ENCODE measurements around the gene ZC3H8. TPM values are rescaled to one million over a fixed set of nuclear protein-coding genes. Genes with fewer than 3 reads are reported as not detected.
"Not testable (repeated sequence)": the region's sequence is repeated elsewhere in the genome, so short reads cannot be mapped to it uniquely, and the experiment has no call there.

The ZC3H8 gene
- total and polyA plus RNA-seq, 8 donors: 3.9 to 117 (median 8.2) TPM

- TF ChIP-seq, protein P1, sequence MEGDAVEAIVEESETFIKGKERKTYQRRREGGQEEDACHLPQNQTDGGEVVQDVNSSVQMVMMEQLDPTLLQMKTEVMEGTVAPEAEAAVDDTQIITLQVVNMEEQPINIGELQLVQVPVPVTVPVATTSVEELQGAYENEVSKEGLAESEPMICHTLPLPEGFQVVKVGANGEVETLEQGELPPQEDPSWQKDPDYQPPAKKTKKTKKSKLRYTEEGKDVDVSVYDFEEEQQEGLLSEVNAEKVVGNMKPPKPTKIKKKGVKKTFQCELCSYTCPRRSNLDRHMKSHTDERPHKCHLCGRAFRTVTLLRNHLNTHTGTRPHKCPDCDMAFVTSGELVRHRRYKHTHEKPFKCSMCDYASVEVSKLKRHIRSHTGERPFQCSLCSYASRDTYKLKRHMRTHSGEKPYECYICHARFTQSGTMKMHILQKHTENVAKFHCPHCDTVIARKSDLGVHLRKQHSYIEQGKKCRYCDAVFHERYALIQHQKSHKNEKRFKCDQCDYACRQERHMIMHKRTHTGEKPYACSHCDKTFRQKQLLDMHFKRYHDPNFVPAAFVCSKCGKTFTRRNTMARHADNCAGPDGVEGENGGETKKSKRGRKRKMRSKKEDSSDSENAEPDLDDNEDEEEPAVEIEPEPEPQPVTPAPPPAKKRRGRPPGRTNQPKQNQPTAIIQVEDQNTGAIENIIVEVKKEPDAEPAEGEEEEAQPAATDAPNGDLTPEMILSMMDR (IDR thresholded peaks at IDR 0.05): no peak
- no peak for TF ChIP-seq EP300 (IDR thresholded peaks at IDR 0.05)
- no peak for TF ChIP-seq POLR2A (IDR thresholded peaks at IDR 0.05)
- no peak for TF ChIP-seq POLR2AphosphoS5 (IDR thresholded peaks at IDR 0.05)
- H3K9me3 ChIP-seq: no peaks in the 10 kb centered on the region
- intact Hi-C loops (cut with DNase I; ENCODE audit: low total_unique reads): no loop called here
- H3K4me3 ChIP-seq: no peak overlapping the region
- no peaks in the 10 kb centered on the region for H3K27me3 ChIP-seq
- H3K27ac ChIP-seq: no peak overlapping the region
- DNase-seq: no peak
- H3K36me3 ChIP-seq: no peaks in the 10 kb centered on the region
- peaks cover 0 to 6% (median 0%) of the 10 kb centered on the region in 4 donors for H3K4me1 ChIP-seq
- 82 to 89% (median 83%) methylated on average over 3 of the region's 3 CpGs for WGBS, 5 donors
These were observed 35.2 kb upstream of the ZC3H8 start for GRCh38 chr2:112290088-112290487.

DNA sequence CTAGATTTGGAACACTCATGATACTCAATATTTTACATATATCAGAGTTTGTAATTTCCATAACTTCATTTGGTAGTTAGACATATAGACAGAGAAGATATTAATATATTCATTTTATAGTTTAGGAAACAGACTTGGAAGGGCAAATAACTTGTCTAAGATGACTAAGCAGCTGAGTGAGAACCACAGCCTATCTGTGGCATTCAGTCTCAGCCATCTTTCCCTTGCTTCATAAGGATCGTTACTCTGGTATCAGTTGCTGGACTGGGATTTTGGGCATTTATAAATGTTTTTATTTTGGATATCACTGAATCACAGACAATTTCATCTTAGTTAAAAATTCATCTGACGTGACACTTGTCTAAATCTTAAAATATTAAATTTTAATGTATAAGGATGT lies 28.7 kb upstream of the ZC3H8 start:
- H3K27me3 ChIP-seq; H3K4me3 ChIP-seq; H3K9me3 ChIP-seq; intact Hi-C loops (cut with DNase I; ENCODE audit: low total_unique reads); DNase-seq; H3K27ac ChIP-seq; H3K36me3 ChIP-seq: not testable (repeated sequence)
- 71 to 93% (median 86%) methylated on average over 2 of the region's 2 CpGs for WGBS, 5 donors
- H3K4me1 ChIP-seq: peaks cover 0 to 25% (median 4%) of the 10 kb centered on the region in 4 donors

DNA sequence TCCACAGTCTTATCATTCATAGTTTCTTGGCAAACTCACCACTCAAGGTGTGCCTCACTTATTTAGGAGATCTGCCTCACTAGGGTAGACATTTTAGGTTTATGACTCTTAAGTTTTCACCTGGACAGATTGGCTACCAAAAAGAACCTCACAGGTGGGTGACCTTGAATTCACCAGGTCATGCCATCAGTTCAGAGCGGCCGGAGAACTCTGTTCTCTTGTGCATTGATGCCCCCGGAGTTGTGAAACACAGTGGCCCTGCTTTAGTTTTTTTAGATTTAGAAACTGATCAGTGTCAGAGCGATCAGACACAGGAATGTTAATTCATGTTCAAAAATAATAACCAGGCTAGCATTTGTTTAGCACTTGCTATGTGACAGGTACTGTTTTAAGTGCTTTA lies 27.2 kb upstream of the ZC3H8 start:
- H3K4me3 ChIP-seq; H3K9me3 ChIP-seq; DNase-seq; intact Hi-C loops (cut with DNase I; ENCODE audit: low total_unique reads); H3K36me3 ChIP-seq; H3K27me3 ChIP-seq; H3K27ac ChIP-seq: not testable (repeated sequence)
- WGBS, 5 donors: 93 to 97% (median 94%) methylated on average over 4 of the region's 4 CpGs
- H3K4me1 ChIP-seq: peaks cover 0 to 34% (median 7%) of the 10 kb centered on the region in 4 donors

DNA sequence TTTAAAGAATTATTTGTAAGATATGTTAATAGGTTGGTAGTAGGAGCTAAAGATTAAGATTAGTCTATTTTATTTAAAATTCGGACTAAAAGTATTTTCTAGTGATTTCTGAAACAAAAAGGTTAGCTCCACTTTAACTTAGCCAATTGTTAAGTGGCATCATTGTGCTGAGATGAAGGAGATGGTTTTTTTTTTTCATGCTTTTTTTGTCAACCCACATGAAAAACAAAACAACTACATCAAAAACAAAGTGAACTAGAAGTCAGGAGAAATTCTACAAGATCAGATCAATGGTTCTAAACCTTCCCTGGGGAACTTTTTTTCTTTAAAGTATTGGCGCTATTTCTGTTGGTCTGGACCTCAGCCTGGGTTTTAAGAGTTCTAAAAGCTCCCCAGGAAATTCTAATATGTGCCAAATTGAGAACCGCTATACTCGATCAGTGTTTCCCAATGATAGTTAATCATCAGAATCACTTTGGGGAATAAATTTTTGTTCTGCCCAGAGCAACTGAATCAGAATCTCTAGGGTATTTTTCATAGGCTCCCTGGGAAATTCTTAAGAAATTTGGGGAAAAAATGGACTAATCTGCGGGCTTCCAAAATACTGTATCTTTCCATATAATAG lies 22.9 kb upstream of the ZC3H8 start:
- WGBS, 5 donors: 79 to 92% (median 87%) methylated on average over 5 of the region's 5 CpGs
- intact Hi-C loops (cut with DNase I; ENCODE audit: low total_unique reads): no loop called here
- Histone ChIP-seq H3K4me3 (no peak overlapping the region), H3K4me1 (peaks cover 0 to 35% (median 15%) of the 10 kb centered on the region in 4 donors), H3K27ac (peak overlapping the region in 1 of 5 donors; percentile 34), H3K36me3 (no peaks in the 10 kb centered on the region), H3K9me3 (no peaks in the 10 kb centered on the region), H3K27me3 (no peaks in the 10 kb centered on the region)
- TF ChIP-seq POLR2AphosphoS5 (IDR thresholded peaks at IDR 0.05) (no peak), POLR2A (IDR thresholded peaks at IDR 0.05) (no peak), EP300 (IDR thresholded peaks at IDR 0.05) (no peak)
- TF ChIP-seq, protein P1 (IDR thresholded peaks at IDR 0.05): no peak
- no peak for DNase-seq

- peak overlapping the region in 1 of 4 donors; percentile 65 for H3K4me3 ChIP-seq
- H3K4me1 ChIP-seq: peaks cover 0 to 28% (median 12%) of the 10 kb centered on the region in 4 donors
- intact Hi-C loops (cut with DNase I; ENCODE audit: low total_unique reads): no loop called here
- WGBS, 5 donors: 55 to 71% (median 65%) methylated on average over 5 of the region's 5 CpGs
- no peak for DNase-seq
- no peaks in the 10 kb centered on the region for H3K9me3 ChIP-seq
- H3K27me3 ChIP-seq: no peaks in the 10 kb centered on the region
- H3K27ac ChIP-seq: peak overlapping the region in 4 of 5 donors; percentile 100
- TF ChIP-seq EP300 (IDR thresholded peaks at IDR 0.05) (no peak), POLR2AphosphoS5 (IDR thresholded peaks at IDR 0.05) (no peak), POLR2A (IDR thresholded peaks at IDR 0.05) (no peak)
- TF ChIP-seq, protein P1 (IDR thresholded peaks at IDR 0.05): no peak
- no peaks in the 10 kb centered on the region for H3K36me3 ChIP-seq
These were observed 22.1 kb upstream of the ZC3H8 start for GRCh38 chr2:112276954-112277353.

Data from stomach (tissue), 9 donors.